NCI-H1417 (cell line): ENCODE data around the gene FSTL1.

Experiments
- DNase-seq, 3 experiments: peaks; one replicate each; lab custom pipeline; 2025; lab: John Stamatoyannopoulos, UW

Gene FSTL1

GRCh38 chr3:120468635-120469295, 18.0 kb upstream of the FSTL1 start:
- no peak for DNase-seq

GRCh38 chr3:120462409-120462959, 11.7 kb upstream of the FSTL1 start:
- DNase-seq: no peak

GRCh38 chr3:120461416-120461815, 10.6 kb upstream of the FSTL1 start:
- DNase-seq: no peak

- DNase-seq: no peak
Observed at GRCh38 chr3:120460862-120461261, 10.1 kb upstream of the FSTL1 start.

GRCh38 chr3:120460181-120460790, 9.5 kb upstream of the FSTL1 start:
- no peak for DNase-seq

GRCh38 chr3:120459196-120459595, 8.4 kb upstream of the FSTL1 start:
- DNase-seq: no peak

GRCh38 chr3:120457827-120458226, 7.0 kb upstream of the FSTL1 start:
- peak in 2 of 3 experiments; percentile 14 to 53 for DNase-seq

GRCh38 chr3:120454076-120454689, 3.4 kb upstream of the FSTL1 start:
- no peak for DNase-seq

GRCh38 chr3:120452816-120453215, 2.0 kb upstream of the FSTL1 start:
- no peak for DNase-seq

GRCh38 chr3:120451806-120452205, 1.0 kb upstream of the FSTL1 start:
- DNase-seq: no peak

- no peak for DNase-seq
Observed at GRCh38 chr3:120451272-120451761, 525 bp upstream of the FSTL1 start.

- peak in 2 of 3 experiments; percentile 71 to 73 for DNase-seq
Observed at GRCh38 chr3:120449701-120450599, 842 bp downstream of the FSTL1 start.

- no peak for DNase-seq
Observed at GRCh38 chr3:120449251-120449650, 1.5 kb downstream of the FSTL1 start.

- no peak for DNase-seq
Observed at GRCh38 chr3:120448756-120449155, 2.0 kb downstream of the FSTL1 start.

GRCh38 chr3:120446891-120447668, 3.7 kb downstream of the FSTL1 start:
- no peak for DNase-seq

GRCh38 chr3:120445654-120446053, 5.1 kb downstream of the FSTL1 start:
- no peak for DNase-seq

GRCh38 chr3:120443626-120444123, 7.1 kb downstream of the FSTL1 start:
- no peak for DNase-seq

- no peak for DNase-seq
Observed at GRCh38 chr3:120442975-120443517, 7.7 kb downstream of the FSTL1 start.

GRCh38 chr3:120441776-120442175, 9.0 kb downstream of the FSTL1 start:
- peak in 1 of 3 experiments; percentile 8 for DNase-seq

- no peak for DNase-seq
Observed at GRCh38 chr3:120440762-120441161, 10.0 kb downstream of the FSTL1 start.
